Measurements from ENCODE around the gene CTRB1.

DNA sequence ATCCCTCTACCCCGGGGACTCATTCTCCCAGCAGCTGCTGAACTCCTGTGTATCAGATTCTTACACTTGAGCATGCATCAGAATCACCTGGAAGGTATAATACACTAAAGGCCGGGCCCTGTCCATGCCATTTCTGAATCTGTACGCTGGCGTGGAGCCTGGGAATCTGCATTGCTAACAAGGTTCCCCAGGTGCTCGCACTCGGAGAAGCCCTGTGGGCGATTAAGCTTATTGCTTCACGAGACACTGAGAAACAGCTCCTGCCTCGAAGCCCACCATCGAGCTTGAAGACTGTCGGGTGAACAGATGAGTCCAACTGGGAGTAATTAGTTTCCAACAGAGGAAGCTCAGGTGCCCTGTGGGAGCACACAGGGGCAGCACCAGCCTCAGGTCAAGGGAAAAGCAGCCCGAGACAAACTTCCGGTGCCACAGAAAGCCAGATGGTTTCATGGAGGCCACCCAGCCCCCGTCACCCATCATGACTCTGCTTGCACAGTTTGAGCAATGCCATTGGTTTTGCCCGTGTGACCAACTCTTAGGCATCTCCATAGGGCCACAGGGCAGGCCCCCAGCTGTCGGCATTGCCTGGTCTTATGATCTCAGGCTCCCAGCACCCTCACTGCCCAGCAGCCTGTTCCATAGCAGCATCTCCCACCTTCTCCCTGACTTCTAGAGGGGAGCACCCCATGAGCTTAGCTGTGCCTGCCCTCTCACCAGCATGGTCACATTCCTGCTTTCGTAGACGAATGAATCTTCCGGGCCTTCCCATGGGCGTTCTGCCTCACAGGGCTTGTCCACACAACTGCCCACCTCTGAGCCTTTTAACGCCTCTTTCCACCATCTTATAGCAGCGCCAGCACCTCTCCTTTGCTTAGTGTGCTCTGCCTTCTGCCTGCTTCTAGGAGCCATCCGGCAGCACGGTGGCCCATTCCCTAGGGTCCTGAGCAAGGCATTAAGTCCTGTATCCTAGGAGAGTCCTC, 22.7 kb upstream of the CTRB1 start:
- no peak for TF ChIP-seq ZFX (IDR thresholded peaks at IDR 0.05)
- TF ChIP-seq, protein P1, sequence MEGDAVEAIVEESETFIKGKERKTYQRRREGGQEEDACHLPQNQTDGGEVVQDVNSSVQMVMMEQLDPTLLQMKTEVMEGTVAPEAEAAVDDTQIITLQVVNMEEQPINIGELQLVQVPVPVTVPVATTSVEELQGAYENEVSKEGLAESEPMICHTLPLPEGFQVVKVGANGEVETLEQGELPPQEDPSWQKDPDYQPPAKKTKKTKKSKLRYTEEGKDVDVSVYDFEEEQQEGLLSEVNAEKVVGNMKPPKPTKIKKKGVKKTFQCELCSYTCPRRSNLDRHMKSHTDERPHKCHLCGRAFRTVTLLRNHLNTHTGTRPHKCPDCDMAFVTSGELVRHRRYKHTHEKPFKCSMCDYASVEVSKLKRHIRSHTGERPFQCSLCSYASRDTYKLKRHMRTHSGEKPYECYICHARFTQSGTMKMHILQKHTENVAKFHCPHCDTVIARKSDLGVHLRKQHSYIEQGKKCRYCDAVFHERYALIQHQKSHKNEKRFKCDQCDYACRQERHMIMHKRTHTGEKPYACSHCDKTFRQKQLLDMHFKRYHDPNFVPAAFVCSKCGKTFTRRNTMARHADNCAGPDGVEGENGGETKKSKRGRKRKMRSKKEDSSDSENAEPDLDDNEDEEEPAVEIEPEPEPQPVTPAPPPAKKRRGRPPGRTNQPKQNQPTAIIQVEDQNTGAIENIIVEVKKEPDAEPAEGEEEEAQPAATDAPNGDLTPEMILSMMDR (conservative IDR thresholded peaks at IDR 0.05): no peak
